HG03064 (cell line): Measurements from ENCODE around the gene IL1RAPL1.

ENCODE experiments used
- ATAC-seq: cut with Tn5 transposase; IDR thresholded peaks from one replicate; pipeline ENCODE4 v1.9.1; 2021; ENCODE audit warnings: low read depth; ENCODE audit not compliant: unreplicated experiment

Gene IL1RAPL1

DNA sequence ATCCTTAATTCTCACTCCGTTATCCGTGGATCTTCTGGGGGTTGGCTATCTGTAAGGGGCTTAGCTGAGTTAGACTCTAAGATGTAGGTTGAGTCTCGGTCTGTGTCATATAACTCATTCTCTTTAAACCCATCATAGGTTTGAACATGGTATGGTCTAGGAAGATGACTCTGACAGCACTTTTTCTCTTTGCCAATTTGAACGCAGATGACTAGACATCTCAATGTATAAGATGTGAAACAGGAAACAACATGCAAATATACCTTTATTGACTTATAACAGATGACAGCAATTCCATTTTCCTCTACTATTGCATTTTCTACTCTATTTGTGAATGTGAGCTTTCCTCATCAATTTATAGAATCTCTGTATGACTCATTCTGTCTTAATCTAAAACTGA, 993.3 kb downstream of the IL1RAPL1 start:
- ATAC-seq: no peak

GRCh38 chrX:29581223-29581622, 994.0 kb downstream of the IL1RAPL1 start:
- ATAC-seq: no peak

GRCh38 chrX:29587107-29587506, 999.9 kb downstream of the IL1RAPL1 start:
- peak; percentile 69 for ATAC-seq

DNA sequence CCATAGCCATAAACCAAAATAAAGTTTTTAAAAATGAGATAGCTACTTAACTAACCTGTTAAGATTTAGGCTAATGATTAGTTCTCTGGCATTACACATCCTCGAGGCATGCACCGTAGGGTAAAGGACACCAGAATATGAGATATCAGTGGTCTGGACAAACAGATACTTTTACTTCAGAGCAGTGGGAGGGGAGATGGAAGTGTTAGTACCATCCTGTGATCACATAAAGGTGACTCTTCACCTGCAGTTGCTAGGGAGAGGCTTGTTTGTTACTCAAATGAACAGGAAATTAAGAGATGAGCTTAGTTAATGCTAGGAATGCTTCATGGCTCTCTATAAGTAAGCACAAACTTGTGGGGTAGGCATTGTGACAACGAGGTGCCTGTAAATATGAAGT, 1003.7 kb downstream of the IL1RAPL1 start:
- ATAC-seq: no peak

GRCh38 chrX:29604381-29604780, 1017.1 kb downstream of the IL1RAPL1 start:
- ATAC-seq: no peak

DNA sequence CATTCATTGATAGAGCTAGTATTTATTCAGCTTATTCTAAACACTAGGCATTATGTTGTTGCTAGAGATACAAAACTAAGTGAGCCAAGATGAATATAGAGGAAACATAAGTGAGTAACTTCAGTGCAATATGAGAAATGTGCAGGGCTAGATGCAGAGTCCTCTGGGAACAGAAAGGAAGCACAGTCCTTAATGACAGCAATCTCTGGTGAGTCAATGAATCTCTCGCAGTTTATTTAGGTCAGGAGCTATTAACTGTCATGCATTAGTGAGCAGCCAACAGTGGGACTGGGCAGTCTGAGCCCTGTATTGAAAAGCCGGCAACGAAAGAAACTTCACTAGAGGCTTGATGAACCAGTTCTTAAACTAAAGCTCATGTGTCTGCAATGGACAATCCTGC, 1030.0 kb downstream of the IL1RAPL1 start:
- no peak for ATAC-seq

DNA sequence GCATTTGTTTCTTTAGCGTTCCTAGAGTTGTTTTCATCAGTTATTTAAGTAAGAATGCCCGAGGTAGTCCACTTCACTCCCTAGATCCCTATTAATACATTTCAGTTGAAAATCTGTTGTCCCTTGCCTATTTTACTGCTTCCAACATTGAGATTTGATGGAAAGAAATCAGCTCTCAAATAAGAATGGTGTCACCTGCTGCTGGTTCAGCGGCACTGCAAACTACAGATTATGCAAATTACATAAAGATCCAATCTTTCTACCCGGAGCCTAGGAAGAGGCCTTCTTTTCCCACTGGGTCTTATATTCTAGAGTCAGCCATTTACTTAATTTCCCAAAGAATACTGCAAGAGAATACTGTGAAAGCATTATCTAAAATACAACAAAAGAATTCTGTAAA, 1030.5 kb downstream of the IL1RAPL1 start:
- ATAC-seq: no peak

DNA sequence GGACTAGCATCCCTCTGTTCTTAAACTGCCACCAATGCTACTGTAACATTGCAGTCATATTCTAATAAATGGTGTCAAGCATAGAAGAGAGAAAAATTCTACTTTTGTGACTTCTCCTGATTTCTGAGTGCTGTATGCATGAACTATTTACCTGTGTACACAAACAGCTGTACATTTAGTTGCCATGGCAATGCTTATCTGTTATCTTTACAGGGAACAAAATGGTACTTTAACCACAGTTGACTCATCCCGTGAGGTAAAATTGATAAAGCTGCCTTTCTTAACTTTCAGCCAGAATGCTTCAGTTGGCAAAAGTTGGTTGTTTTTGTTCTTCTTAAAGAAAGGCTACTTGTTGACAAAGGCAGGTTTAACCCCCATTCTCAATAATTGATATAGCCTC, 1040.6 kb downstream of the IL1RAPL1 start:
- ATAC-seq: no peak

DNA sequence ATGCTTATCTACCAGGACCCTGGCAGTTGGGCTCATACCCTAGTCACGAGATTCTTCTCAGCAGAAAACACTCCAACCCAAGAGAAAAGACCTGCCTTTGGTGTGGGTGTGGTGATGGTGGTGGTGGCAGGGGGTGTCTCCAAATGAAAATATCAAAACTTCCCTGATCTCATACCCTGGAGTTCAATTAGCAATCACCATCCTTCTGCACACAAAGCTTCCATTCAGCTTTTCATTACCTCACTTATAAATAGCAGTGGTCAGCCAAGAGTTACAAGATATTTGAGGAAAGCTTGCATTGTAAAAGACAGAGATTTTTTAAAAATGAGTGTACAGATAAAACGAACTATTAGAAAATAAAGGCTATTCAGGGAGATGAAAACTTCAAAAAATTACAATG, 1047.3 kb downstream of the IL1RAPL1 start:
- no peak for ATAC-seq

GRCh38 chrX:29636331-29636730, 1049.1 kb downstream of the IL1RAPL1 start:
- ATAC-seq: no peak

DNA sequence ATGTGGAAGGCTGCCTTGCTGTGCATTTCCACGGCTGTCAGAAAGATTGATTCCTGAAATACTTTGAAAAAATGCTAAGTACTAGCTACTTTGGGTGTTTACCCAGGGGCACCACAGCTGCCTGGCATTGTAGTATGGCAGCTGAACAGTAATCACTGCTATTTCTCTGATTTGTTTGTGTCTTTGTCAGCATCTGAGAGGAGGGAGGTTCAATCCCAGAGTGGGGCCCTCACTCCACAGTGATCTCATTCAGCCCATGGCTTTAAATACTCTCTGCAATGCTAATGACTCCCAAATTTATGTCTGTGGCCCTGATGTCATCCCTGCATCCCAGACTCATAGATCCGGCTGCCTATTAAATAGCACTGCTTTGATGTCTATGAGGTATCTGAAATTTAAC, 1052.9 kb downstream of the IL1RAPL1 start:
- no peak for ATAC-seq

- ATAC-seq: no peak
Observed at GRCh38 chrX:29641461-29641860, 1054.2 kb downstream of the IL1RAPL1 start.

DNA sequence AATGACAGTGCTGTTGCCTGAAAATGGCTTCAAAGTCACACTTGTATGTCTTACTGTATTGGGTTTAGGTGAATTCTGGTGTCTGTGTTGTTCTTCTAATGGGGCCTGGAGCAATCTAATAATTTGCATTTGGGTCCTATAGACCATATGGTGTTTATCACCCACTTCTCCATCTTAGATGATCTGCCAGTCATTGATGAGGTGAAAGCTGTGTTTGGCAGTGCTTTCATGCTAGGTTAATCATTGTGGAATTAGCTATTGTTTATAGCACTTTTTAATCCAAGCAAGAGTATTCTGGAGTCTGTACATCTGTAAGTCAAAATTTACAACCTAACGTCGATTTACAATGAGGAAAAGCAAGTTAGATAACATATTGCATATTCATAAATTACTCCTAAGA, 1055.9 kb downstream of the IL1RAPL1 start:
- ATAC-seq: no peak

DNA sequence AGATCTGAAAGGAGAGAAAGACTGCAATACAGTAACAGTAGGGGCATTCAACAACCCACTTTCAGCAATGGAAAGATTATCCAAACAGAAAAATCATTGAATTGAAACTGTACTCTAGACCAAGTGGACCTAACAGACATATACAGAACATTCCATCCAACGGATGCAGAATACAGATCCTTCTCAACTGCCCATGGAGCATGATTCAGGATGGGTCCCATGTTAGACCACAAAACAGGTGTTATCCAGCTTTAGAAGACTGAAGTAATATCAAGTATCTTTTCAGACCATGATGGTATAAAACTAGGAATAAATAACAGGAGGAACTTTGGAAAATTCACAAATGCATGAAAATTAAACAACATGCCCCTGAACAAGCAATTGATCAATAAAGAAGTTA, 1060.9 kb downstream of the IL1RAPL1 start:
- no peak for ATAC-seq

GRCh38 chrX:29652484-29652883, 1065.2 kb downstream of the IL1RAPL1 start:
- ATAC-seq: no peak

DNA sequence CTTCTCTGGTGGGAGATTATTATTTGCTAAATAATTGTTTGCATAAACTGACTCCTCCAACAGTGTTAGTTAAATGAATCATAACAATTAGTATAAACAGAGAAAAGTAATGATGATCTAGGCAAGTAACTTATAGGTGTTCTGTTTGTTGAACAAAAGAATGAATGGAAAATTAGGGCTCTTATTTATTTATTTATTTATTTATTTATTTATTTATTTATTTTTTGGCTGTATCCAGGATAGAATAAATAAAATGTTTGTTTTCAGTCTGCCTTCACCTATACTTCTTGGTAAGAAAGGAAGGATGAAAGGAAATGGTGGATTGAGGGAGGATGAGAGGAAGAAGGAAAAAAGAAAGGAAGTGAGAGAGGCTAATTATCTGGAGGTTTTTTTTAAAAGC, 1066.5 kb downstream of the IL1RAPL1 start:
- ATAC-seq: no peak

- no peak for ATAC-seq
Observed at GRCh38 chrX:29659911-29660310, 1072.7 kb downstream of the IL1RAPL1 start.

- ATAC-seq: no peak
Observed at GRCh38 chrX:29661290-29661689, 1074.0 kb downstream of the IL1RAPL1 start.

DNA sequence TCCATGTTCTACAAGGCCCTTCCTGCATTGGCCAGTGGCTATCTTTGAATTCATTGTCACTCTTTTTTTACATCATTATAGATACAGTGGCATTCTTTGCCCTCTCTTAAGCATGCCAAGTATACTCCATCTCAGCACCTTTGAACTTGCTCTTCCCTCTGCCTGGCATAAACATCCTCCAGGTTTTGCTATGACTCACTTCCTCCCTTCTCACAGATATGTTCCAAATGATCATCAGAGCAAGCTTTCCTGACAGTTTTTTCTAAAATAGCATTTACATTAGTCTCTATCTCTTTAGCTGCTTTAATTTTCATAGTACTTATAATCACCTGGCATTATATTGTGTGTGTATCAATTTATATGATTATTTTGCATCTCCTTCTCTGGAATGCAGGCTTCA, 1074.9 kb downstream of the IL1RAPL1 start:
- ATAC-seq: no peak

DNA sequence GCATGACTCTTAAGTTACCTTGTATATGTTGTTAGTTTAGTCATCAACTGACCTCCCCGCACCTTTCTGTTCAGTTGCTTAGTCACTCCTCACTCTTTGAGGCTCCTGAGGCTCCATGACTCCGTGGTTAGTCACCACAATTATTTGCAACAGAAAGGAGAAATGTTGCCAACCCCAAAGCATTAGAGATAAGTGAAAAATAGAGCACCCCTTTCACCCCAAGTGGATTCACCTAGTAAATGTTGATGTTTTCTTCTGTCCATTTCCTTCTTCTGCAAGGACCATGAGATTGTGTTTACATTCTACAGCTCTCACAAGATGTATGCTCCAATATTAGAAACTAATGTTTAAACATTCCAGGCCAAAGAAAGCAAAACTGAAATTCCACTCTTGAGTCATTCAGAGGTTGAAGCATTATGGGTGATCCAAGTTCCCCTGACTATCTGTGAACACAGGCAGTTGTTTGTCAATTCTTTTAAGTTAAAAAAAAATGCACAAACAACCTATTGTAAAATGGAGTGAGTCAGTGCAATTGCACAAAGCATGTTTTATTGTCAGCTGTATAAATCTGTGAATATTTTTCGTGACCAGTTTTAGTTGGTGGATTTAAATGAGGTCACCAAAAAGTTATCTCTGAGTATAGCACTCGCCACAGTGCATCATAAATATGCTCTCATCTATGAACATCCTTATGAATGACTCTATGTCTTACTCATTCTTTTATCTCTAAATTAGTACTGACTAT, 1075.7 kb downstream of the IL1RAPL1 start:
- ATAC-seq: peak; percentile 71

GRCh38 chrX:29665532-29665931, 1078.3 kb downstream of the IL1RAPL1 start:
- ATAC-seq: no peak

DNA sequence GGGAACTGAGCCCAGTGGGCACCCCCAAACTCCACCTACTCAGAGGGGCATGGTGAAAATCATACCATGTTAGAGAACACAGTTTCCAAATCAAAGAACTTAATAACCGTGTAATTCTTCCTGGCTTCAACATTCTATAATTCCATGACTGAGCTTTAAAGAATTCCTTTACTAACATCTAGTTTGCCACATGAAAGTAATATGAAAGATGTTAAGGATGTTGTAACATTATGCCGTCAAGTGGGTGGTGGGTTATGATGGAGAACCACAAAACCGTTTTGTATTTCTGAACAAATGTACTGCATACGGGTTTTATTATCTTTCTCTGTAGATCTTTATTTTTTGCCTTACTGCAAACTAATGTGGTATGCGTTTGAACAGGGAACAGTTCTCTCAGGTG, 1079.1 kb downstream of the IL1RAPL1 start:
- ATAC-seq: no peak

GRCh38 chrX:29671421-29671820, 1084.2 kb downstream of the IL1RAPL1 start:
- no peak for ATAC-seq
